WTC11 (cell line): Measurements from ENCODE around the gene CLHC1.

Source experiments
- CREM ChIP-seq: sonication (generic); formaldehyde crosslinking; IDR thresholded peaks from 2 replicates; pipeline ENCODE4 v1.8.1; 2022; ENCODE audit warnings: mild to moderate bottlenecking, missing genetic modification reagents, moderate library complexity
- MXD4 ChIP-seq: fragments of 250-450 bp; sonication (Bioruptor Pico); IDR thresholded peaks from 2 replicates; pipeline ENCODE4 v1.8.0; 2021; ENCODE audit warnings: mild to moderate bottlenecking, moderate library complexity, borderline replicate concordance
- TF ChIP-seq, protein P1 (sequence below): fragments of 200-600 bp; IDR thresholded peaks from 2 replicates; pipeline ENCODE4 v1.8.0; 2022; ENCODE audit warnings: antibody characterized with exemption

- TF ChIP-seq, protein P1, sequence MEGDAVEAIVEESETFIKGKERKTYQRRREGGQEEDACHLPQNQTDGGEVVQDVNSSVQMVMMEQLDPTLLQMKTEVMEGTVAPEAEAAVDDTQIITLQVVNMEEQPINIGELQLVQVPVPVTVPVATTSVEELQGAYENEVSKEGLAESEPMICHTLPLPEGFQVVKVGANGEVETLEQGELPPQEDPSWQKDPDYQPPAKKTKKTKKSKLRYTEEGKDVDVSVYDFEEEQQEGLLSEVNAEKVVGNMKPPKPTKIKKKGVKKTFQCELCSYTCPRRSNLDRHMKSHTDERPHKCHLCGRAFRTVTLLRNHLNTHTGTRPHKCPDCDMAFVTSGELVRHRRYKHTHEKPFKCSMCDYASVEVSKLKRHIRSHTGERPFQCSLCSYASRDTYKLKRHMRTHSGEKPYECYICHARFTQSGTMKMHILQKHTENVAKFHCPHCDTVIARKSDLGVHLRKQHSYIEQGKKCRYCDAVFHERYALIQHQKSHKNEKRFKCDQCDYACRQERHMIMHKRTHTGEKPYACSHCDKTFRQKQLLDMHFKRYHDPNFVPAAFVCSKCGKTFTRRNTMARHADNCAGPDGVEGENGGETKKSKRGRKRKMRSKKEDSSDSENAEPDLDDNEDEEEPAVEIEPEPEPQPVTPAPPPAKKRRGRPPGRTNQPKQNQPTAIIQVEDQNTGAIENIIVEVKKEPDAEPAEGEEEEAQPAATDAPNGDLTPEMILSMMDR: no peak
- no peak for TF ChIP-seq MXD4 (CRISPR knock-in tag)
- TF ChIP-seq CREM (CRISPR knock-in tag): no peak
Observed at GRCh38 chr2:55230551-55230950, 1.5 kb downstream of the CLHC1 start.
